ENCODE measurements around the gene ICAM4.

ICAM4 gene

DNA sequence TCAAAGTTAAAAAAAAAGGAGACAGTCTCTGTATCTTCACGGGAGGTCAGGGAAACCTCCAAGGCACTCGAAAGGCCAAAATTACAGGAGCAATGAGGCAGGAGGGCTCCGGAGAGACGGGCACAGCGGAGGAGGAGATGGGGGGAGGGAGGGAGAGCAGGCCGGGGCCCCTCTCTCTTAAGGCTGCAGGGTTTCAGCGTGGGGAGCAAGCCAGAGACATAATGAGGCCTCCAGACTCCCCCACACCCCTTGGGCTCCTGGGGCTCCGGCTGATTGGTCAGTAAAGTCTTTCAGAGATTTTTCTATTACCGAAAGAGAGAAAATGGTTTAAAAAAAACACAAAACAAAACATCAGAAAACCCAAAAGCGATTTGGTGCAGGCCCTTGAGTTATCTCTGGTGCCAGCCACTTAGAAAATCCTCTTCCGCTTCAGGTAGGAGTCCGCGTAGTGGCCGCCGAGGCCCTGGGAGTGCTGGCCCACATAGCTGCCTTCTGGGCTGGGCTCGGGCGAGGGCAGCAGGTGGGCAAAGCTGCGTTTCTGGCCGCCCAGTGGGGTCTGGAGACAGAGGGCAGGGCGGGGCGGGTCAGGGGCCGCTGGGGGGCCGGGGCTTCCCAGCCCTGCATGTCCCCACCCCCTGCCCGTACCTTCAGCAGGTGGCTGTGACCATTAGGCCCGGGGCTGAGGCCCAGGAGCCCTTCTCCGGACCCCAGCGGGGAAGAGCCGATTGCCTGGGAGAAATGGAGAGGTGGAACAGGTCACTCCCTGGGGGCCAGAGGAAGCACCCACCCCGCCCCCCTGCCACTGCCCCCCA lies 30.5 kb downstream of the ICAM4 start:
- no peak for FAIRE-seq
- no peak for TF ChIP-seq CTCF (IDR thresholded peaks at IDR 0.05; ENCODE audit: insufficient read depth, missing control alignments)

DNA sequence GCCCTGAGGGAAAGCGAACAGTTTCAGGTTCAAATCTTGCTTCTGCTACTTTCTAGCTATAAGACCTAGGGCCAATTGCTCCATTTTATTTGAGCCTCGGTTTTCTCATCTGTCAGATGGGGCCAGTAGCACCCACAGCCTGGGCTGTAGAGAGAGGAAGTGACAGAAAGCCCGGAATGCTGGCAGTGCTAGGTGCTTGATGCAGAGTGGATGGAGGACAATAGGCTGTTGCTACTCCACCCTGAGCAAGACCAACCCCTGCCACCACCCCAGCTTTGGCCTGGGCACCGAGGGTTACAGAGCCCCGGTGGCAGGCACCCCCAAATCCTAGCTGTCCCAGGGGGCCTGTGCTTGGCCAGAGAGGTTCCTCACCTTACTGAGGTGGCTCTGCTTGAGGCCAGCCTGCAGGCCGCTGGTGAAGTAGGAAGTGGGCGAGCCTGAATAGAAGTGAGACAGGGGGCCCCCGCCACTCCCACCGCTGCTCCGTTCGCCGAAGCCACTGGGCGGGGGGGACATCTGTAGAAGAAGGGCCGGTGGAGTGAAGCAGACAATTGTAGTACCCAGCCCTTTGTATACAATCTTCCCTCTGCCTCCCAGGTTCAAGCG lies 31.2 kb downstream of the ICAM4 start:
- no peak for FAIRE-seq
- no peak for TF ChIP-seq CTCF (IDR thresholded peaks at IDR 0.05; ENCODE audit: insufficient read depth, missing control alignments)
- DNase-seq (ENCODE audit: insufficient read length, low spot score): no peak

More for the DNA sequence above, 30.5 kb downstream of the ICAM4 start:
- no peak for DNase-seq (ENCODE audit: insufficient read length, low spot score)

DNA sequence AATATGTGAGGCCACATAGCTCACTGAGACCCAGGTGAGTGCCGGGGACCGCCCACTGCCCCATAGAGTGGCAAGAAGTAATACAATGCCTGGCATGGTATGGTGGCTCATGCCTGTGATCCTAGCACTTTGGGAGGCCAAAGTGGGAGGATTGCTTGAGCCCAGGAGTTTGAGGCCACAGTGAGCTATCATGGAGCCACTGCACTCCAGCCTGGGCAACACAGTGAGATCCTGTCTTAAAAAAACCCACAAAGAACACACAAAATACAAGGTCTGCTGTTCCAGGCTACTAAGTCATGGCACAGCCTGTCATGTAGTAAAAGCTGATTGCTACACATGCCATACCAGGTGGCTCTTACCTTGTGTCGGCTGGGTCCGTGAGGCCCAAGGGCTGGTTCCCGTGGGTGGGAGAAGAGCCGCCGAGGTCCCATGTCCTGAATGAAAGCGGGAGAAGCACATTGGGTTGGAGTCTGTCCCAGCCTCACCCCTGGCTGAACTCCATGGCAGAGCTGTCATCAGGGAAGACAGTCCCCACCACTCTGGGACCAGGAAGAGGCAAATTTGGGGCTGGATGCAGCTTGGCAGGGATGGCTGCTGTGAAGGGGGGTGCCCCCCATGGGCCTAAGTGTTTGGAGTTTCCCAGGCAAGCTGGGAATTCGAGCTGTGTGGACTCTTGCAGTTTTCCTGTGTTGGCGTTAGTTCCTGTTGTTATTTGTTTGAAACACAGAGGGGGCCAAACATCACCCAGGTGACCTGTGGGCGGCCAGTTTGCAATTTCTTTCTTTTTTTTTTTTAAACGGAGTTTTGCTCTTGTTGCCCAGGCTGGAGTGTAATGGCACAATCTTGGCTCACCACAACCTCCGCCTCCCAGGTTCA lies 32.3 kb downstream of the ICAM4 start:
- no peak for FAIRE-seq
- TF ChIP-seq CTCF (IDR thresholded peaks at IDR 0.05; ENCODE audit: insufficient read depth, missing control alignments): no peak

GRCh38 chr19:10320602-10321416 lies 34.1 kb downstream of the ICAM4 start:
- FAIRE-seq: no peak
- no peak for TF ChIP-seq CTCF (IDR thresholded peaks at IDR 0.05; ENCODE audit: insufficient read depth, missing control alignments)

More for the DNA sequence above, 32.3 kb downstream of the ICAM4 start:
- no peak for DNase-seq (ENCODE audit: insufficient read length, low spot score)

GRCh38 chr19:10321417-10321797 lies 34.7 kb downstream of the ICAM4 start:
- DNase-seq (ENCODE audit: insufficient read length, low spot score) (no peak), FAIRE-seq (no peak)
- TF ChIP-seq CTCF (IDR thresholded peaks at IDR 0.05; ENCODE audit: insufficient read depth, missing control alignments): no peak

More at GRCh38 chr19:10320602-10321416, 34.1 kb downstream of the ICAM4 start:
- no peak for DNase-seq (ENCODE audit: insufficient read length, low spot score)
